SKM-1 (cell line): ENCODE results near the gene OR6C3.
"Not testable (repeated sequence)": the region's sequence is repeated elsewhere in the genome, so short reads cannot be mapped to it uniquely, and the experiment has no call there.

ENCODE experiments used
- DNase-seq: peaks from one replicate; lab custom pipeline; 2025; ENCODE audit not compliant: unreplicated experiment; lab: John Stamatoyannopoulos, UW

OR6C3 gene

DNA sequence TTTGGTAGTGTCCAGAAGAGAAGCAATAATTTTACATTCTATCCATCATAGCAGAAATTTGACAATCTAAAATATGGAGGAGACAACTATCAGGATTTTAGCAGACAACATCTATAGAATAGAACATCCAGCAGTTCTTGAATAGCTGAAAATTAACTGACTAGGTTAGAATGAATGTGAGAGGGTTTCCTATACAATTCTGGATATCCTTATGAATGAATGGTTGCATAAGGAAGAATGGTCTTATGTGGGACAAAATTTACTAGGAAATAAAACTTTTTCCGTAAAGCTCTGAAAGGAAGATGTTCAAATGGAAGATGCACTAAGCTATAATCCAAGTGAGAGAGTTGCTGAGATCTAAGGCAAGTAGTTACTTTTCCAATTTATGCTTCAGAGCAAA lies at the start of gene OR6C3:
Gene OR6C3 (plus strand): TSS at position 301 of the 400 bp plus-strand sequence. CDS start 955 bp downstream, outside the sequence.
- no peak for DNase-seq

DNA sequence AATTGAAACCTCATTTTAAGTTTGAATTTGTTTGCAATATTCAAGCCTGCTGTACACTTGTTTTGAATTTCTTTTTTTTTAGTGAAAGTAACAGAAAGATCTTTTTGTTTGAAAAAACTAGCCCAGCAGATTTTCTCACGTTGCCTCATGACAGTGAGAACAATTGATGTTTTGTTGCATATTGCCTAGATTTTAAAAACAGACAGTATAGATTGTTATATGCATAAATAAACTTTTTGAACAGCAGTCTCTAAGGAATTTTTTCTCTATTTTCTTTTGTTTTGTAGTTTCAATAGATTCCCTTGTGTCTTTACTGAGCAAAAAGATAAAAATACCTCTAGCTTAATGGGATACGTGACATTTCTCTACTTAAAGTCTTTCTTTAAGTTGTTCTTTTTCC lies 49.6 kb upstream of the OR6C3 start:
- no peak for DNase-seq

DNA sequence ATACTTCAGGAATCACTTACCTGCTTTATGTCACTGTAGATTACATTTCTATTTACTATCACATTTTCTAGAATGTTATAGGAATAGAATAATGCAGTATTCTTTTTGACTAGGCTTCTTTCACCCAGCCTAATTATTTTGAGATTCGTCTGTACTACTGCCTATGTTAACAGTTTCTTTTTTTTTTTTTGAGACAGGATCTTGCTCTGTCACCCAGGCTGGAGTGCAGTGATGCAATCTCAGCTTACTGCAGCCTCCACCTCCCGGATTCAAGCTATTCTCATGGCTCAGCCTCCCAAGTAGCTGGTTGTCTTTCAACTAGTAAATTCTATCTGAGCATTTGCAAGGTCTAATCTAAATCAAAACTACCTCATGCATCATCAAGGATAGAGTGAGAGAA lies 40.5 kb upstream of the OR6C3 start:
- DNase-seq, result no peak

DNA sequence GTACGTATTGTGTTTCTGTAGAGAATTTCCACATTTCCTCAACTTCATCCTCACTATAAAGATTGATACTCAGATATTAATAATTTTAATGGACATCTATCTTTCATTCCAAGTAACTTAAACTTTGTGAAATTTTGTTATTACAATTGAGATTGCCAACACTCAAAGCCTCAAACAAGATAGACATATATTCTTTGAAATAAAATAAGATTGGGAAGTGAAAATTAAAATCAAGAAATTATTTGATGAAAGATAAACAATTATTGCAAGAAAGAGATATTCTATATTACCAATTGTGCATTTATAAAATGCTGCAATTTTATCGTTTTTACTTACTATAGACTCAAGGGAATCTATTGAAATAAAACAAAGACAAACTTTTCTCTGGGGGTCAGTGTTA lies 34.1 kb upstream of the OR6C3 start, which contains the start of gene OR6C6:
Gene OR6C6 (minus strand): TSS at position 101 of the 400 bp plus-strand sequence. CDS start 1,337 bp downstream, outside the sequence.
- no peak for DNase-seq

DNA sequence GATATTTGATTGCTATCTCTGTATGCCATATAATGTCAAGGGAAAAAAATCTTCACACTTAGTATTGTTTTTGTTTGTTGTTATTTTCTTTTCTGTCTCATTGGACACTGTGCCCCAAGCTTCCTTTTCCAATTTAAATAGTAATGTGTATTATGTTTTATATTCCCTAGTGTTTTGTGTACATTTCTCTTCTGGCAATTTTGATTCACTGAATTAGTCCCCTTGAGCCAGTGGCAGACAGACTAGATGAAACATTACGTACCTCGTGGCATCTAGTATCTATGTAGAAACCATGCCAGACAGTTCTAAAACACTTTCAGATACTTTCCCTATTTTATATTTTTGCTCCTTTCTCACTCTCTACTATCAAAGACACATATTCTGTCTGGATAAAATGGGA lies 16.5 kb upstream of the OR6C3 start, which contains the start of gene OR6C1:
Gene OR6C1 (plus strand): TSS at position 301 of the 400 bp plus-strand sequence. CDS start 6,257 bp downstream, outside the sequence.
- DNase-seq, result no peak

DNA sequence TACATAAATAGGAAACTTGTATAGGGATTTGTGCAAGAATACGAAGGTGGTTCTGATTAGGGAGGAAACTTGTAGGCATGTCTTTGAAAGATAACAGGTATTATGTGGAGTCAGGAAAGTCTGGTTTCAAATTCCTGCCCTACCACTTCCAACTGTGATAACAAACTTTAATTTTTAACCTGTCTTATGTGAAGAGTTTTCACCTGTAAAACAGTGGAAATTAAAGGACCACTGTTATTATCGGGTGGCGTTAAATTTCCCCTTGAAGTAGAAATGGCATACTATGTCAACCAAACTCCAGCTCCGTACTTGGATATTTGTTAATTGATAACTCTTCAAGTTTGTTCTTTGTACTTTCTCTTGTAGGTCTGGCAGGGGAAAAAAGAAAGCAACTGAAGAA lies 10.3 kb upstream of the OR6C3 start:
- no peak for DNase-seq

DNA sequence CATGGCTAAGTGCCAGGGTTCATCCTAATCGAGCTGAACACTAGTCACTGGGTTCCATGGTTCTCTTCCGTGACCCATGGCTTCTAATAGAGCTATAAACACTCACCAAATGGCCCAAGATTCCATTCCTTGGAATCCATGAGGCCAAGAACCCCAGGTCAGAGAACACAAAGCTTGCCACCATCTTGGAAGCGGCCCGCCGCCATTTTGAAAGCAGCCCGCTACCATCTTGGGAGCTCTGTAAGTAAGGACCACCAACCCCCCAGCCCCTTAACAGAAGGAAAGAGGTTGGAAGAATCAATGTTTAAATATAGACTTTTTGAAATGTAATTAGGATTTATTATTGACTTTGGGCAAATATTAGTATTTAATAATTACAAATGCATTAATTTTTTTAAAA lies 4.7 kb upstream of the OR6C3 start:
- DNase-seq, result not testable (repeated sequence)

DNA sequence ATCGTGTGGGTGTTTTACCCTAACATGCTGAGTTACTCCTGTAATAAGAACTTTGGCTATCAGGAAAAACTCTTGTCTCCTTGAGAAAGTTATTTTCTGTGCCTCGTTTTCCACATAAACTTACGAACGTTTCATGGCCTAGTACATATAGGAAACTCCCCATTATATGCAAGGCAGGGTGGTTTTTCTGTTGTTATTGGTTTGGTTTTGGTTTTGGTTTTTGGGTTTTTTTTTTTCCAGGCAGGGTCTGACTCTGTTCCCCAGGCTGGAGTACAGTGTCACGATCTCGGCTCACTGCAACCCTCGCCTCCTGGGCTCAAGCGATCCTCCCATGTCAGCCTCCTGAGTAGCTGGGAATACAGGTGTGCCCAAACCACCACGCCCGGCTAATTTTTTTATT lies 5.5 kb downstream of the OR6C3 start:
- no peak for DNase-seq

DNA sequence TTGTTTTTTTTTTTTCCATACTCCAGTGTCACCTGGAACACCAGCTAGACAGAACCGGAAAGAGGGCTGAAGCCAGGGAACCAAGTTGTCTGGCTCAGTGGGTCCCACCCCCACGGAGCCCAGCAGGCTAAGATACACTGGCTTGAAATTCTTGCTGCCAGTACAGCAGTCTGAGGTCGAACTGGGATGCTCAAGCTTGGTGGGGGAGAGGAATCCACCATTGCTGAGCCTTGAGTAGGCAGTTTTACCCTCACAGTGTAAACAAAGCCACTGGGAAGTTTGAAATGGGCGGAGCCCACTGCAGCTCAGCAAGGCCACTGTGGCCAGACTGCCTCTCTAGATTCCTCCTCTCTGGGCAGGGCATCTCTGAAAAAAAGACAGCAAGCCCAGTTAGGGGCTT lies 24.8 kb downstream of the OR6C3 start:
- not testable (repeated sequence) for DNase-seq

DNA sequence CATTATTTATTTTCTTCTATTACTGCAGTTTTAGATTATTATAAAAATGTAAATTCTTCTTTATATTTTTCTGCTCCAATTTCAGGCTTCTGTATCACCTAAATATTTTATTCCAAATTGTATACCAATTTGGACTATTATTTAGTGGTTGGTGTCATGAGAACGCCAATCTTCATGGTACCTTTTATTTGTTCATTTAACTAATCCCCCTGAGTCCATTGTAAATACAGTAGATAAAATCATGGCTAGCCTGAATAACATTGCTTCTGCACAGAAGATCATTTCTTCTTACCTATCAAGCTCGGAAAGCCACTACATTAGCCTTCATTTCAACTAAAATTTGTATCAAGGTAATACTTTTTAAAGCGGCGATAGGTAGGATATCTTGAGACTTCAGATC lies 32.1 kb downstream of the OR6C3 start, which contains the start of gene OR6C75:
Gene OR6C75 (plus strand): TSS at position 301 of the 400 bp plus-strand sequence. CDS start 2,136 bp downstream, outside the sequence.
- DNase-seq, result no peak

DNA sequence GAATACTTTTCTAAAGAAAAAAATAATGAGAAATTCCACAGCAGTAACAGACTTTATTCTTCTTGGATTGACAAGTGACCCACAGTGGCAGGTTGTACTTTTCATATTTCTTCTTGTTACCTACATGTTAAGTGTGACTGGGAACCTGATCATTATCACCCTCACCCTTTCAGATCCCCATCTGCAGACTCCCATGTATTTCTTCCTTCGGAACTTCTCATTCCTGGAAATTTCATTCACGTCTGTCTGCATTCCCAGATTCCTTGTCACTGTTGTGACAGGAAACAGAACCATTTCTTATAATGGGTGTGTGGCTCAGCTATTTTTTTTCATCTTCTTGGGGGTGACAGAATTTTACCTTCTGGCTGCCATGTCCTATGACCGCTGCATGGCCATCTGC lies 34.5 kb downstream of the OR6C3 start:
- DNase-seq, result no peak

DNA sequence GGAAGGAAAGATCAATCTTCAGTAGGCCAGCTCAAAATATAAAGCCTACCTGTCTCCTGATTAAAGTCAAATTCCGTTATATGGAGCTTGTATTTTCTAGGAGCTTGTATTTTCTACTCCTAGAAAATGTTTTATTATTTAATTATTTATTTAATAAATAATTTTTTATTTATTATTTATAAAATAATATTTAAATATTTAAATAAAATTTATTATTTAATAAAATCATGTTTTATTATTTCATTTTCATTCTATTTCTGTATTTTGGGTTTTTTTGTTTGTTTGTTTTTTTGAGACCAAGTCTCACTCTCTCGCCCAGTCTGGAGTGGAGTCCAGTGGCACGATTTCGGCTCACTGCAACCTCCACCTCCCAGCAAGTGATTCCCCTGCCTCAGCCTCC lies 42.0 kb downstream of the OR6C3 start:
- DNase-seq, result no peak
